NCI-H748 (cell line): ENCODE results near the gene RAB12.
A peak's percentile ranks its signal among the peaks of the same experiment; 100 is the strongest.
"Not testable (repeated sequence)": the region's sequence is repeated elsewhere in the genome, so short reads cannot be mapped to it uniquely, and the experiment has no call there.

Source experiments
- DNase-seq: peaks from one replicate; lab custom pipeline; 2025; ENCODE audit not compliant: unreplicated experiment; lab: John Stamatoyannopoulos, UW

Gene RAB12

DNA sequence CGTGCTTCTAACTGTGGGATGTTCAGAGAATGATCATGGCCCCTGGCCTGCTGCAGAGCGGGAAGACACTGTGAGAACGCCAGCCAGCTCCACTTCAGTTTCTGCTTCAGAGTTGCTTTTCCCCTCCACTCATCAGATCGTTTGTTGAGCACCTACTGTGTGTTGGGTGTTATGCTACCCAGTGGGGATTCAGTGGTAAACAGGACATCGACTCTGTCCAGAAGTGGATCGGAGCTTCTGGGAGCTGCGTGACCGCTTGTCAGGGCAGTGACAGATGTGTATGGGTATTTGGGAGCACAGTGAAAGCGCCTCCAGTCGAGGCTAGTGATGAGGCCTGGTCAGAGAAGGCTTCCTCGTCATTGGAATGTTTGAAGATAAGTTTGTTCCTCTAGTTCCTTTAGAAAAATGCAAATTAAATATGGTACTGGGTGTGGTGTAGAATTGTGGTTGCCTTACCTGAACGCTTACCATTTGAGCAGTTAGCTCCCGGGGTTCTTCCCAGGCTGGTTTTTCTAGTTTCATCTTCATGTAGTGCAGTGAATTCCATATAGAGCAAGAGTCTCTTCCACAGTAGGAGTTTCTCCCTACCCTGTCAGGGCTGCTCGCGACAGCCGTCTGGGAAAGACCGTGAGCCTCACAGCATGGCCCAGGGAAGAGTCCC lies 2.8 kb downstream of the RAB12 start:
- peak; percentile 26 for DNase-seq

DNA sequence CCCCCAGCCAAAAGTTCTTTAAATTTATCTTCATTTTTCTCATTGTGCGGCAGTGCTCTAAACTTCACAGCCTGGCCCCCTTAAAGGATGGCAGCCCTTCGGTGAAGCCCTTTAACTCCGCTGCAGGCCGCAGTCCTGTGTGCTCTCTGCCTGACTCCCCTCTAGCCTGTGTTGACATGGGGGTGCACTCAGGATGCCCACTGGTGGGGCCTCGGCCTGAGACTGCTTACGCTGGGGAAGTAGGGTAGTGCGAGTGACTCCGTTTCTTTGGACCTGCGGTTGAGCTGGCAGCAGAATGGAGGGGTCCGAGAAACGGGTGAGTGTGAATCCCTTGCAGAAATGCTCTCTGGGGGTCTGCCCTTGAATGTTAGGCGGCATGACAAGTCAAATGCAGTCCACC lies 5.6 kb downstream of the RAB12 start:
- no peak for DNase-seq

DNA sequence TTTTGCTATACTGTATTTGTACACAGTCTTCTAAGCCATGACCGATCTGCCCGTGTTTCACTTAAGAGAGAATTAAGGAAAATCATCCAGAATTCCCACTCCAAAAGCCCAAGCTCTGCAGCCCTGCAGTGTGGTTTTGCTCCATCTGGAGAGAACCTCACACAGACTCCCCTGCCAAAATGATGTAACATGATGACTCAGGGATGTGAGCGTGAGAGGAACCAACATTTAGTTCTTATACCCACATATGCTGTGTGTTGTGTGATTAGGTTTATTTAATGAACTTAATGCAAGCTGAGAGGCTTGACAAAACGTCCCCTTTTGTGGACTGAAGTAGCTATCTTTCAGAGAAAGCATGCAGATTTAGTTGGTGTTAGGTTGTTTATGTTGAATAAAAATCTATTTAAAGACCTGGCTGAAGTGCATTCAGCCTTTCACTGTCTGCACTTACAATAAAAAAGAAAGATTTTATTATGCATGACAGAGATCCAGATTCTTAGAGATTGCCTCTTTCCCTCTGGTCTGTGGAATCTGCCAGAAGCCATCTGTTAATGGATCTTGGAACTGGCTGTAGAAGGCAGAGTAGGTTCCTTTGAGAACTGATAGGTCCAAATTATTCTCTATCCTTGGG lies 6.3 kb downstream of the RAB12 start:
- DNase-seq: no peak

DNA sequence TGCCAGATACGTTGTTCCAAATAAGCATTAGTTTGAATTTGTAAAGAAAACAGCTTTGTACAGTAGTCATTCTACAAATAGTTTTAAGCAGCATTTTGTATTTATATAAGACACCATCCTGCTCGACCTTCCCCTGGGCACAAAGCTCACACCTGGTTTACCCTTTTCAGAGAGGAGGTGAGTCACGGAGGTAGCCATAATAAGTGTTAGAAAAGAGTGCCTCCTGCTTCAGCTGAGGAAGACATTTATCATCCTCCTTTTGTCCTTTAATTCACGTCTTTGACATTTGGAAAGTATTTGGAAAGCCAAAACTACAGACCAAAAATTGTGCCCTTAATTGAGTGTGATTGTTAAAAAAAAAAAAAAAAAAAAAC lies 6.8 kb downstream of the RAB12 start:
- DNase-seq: no peak

DNA sequence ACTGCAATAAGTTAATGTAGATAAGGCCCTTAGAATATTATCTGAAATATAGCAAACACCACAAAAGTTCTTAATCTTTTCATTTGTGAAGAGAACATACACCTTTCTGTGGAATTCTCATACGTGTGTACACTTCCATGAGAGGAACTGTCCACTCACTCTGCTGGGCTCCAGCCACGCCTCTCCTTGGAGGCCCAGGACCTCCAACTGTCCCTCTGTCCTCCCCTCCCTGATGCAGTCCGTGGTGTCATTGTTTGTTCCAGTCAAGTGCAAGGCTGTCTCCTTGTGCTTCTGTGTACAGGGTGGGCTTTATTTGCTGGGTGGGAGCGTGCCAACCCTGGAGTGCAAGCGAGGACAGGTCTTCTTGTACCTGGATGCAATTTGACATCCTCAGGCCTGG lies 8.7 kb downstream of the RAB12 start:
- no peak for DNase-seq

DNA sequence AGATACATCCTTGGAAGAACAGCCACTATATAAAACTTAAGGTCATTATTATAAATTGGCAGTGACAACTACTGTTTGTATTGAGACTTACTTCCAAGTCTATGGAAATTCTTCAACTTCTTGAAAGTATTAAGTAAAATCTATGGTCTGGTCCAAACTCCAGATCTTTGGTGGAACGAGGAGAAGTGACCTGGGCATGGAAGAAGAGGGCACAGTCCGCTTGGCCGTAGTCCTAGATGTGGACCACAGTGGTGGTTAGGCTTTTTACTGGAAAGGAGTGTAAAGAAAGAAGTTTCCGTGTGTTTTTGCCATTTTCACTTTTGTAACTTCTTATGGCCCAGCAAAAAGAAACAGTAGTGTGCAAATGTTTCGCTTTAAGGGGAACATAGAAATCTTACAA lies 9.8 kb downstream of the RAB12 start:
- DNase-seq: no peak

DNA sequence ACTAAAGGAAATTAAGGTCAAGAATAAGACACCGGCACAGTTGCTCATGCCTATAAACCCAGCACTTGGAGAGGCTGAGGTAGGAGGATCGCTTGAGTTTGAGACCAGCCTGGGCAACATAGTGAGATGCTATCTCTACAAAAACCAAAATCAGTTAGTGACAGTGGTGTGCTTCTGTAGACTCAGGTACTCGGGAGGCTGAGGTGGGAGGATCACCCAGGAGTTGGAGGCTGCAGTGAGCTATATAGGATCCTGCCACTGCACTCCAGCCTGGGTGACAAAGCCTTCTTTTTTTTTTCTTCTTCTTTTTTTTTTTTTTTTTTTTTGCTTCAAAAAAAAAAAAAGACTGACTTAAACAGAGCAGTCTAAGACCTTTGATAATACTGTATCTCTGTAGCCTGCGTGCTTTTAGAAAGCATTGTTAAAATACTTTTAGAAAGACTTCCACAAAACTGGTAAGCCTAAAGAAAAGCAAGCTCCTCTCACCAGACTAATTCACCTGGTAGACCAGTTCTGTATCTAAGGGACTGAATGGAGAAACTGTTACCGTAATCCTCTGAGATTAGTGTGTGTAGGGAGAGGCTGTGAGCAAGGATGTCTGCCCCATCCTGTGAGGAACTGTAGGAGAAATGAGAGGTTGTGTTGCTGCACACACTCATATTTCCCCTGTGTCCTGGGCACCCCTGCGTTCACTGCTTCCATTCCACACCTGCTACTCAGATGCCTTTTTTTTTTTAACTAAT lies 10.8 kb downstream of the RAB12 start:
- DNase-seq: no peak

DNA sequence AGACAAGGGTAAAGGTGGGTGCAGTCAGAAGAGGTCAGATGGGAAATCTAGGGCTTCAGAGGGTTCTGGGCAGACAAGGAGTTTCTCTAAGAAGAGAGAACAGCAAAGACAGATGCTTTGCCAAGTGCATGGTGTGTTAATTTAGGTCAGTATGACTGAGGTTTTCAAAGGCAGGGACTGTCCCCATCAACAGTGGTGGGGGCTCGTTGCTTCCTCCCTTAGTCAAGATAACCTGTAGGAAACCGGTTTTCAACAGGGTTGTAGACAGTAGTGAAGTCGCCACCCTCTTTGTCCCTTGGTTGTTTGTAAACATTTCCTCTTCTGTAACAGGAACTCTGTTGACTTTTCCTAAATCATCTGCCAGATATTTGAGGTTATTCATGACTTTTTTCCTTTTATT lies 11.6 kb downstream of the RAB12 start:
- DNase-seq: no peak

DNA sequence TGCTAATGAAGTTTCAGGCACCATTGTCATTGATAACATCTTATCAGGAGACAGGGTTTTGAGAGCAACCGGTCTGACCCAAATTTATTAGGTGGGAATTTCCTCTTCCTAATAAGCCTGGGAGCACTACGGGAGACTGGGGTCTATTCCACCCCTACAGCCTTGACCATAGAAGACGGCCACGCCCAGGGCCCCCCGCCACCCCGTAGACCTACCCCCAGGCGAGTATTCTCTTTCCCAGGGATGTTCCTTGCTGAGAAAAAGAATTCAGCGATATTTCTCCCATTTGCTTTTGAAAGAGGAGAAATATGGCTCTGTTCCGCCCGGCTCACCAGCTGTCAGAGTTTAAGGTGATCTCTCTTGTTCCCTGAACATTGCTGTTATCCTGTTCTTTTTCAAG lies 13.4 kb downstream of the RAB12 start:
- not testable (repeated sequence) for DNase-seq

DNA sequence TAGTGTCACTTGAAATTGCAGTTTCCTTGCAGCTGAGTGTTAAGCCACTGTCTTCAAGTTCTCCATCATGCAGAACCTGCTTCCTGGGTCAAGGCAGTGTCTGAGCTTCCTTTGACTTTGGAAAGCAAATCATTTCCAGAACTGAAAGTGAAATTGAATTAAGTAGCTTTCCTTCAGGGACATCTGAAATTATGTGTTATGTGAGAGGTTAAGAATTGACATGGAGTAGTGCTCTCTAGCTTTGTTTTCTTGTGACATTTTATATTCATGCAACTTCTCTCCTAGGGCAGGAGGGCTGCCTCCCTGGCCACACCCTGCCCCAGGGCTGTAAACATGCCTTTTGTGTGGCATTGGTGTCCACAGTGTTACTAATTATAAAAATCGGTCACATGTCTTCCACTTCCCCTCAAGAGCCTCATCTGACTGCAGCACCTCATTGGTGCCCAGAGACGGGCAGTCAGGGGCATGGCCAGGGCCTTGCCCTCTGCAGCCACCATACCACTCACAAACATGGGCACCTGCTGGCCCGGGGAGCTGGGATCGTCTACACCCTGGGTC lies 14.4 kb downstream of the RAB12 start:
- DNase-seq: peak; percentile 83

DNA sequence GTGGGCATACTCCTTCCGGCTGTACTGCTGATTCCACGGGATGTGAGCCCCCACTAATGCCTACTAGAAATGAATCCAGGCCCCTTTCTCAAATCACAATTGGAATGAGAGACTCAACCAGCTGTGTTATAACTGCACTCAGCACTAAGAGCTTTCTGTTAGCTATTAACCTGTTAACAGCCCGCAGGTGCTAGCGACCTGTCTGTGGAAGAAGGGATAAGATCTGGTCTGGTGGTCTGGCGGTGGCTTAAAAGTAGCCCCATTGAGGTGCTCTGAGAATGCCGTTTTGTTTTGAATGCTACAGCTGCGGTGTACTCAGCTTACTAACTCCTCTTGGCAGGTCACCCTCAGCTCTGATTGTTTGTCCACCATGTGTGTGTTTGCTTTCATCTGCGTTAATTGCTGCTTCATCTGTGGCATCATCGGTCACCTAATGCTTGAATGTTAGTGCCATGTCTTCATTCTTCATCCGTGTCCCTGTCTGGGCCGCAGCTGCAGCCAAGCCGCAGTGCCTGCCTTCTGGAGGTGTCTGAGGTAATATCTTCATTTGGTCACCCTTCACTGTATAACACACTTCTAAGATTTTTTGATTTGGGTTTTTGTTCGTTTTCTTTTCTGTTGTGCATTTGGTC lies 16.3 kb downstream of the RAB12 start:
- peak; percentile 94 for DNase-seq

DNA sequence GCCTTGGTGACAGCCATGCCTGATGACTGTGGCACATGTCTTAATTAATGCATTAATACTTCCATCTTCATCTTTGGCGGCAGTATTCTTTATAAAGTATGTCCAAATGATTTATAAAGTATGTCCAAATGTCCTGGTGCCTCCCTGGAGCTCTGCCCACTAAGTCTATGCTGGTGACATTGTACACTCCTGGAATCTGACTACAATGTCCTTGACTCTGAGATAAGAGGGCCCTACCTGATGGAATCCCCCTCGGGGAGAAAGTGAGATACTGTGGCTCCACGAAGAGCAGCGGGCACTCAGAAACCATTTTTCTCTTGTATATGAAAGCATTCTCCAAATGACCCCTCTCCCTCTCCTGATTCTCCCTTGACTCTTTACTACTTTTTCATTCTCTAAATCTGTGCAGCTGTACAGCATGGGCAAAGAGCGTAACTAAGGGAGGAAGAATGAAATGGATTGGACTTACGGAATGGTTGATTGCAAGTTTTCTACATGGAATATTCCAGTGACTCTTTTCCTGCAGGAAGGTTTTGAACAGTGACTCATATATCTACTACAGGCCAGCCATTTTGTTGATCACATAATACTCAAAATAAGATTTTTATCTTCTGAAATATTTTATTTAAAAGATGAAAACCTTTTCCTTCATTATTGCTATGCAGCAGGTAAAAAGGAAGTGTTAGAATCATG lies 17.3 kb downstream of the RAB12 start:
- DNase-seq: no peak

DNA sequence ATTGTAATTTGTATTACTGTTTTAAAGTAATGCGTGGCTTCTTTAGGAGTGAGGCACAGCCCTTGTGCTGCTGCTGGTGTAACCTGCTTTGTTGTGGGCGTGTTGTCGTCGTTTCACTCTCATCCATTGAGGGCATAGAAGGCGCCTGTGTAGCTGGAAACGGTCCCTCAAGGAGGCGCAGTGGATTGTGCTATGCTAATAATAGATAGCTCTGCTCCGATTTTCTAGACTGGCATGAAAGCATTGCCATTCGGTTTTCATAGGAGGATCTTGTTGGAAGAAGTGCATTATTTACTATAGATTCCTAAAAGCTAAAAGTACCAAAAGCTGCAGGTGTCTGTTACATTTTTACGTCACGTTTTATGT lies 17.9 kb downstream of the RAB12 start:
- DNase-seq: peak; percentile 10

DNA sequence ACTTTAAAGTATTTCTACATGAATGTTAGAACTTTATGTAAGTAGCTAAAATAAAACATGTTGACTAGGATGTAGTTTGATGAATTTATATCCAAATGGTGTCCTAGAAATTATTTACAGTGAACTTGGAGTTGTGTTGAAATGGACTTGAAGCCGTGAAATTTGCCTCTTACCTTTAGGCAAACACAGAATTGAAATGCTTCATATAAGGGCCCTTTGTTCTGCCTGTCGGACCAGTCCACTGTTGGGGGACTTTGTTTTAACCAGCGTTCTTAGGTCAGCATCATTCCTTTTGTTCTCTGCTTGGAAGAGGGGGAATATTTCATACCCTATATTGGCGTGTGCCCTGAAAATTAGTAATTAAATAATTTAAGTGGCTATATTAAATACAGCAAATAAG lies 18.3 kb downstream of the RAB12 start:
- no peak for DNase-seq

DNA sequence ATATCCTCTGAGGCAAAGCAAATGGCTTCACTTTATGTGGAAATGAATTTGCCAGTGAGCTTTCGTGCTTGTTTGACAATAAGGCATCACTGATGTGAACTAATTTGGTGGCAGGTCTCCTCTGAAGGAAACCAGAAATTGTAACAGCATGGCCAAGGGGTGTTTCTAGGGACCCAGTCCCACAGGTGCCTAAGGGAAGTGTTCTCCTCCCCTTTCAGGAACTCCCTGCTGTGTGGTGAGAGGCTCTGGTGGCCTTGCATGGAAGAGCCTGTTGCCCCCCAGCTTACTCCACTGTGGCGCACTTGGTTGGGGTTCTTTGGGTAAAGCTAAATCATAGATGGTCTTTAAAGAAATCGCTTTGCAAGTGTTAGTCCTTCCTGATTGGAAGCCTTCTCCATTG lies 20.4 kb downstream of the RAB12 start:
- DNase-seq: no peak

DNA sequence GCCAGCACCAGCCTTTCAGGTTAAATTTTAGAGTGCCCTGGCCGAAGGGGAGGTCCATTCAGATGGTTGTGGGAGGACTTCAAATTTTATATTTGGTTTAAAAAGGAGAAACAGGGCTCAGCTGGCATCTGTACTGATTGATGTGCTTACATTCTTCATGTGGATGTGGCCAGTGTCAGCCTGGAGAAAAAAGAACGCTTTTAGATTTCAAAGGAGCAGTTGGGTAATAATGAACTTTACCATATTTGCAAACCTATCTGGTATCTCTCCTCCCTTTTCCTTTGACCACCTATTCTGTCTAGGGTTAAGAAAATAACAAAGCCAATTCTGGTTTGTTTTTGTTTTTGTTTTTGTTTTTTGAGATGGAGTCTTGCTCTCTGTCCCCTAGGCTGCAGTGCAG lies 21.3 kb downstream of the RAB12 start:
- no peak for DNase-seq

DNA sequence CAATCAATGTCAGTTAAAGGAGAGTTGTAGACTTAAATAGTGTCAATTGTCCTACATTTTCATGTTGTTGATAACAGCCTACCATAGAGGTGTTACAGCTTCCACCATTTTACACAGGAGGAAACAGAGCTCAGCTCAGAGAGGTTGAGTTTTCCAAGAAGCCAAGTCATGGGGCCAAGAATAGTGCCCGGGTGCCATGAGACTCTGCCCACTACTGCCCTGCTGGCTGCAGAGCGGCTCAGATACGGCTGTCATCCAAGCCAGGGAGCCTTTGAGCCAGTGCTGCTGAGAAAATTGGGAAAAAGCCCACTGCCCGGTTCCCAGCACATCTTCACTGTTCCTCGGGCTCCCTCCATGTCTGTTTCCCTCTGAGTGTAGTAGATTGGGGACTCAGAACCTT lies 22.0 kb downstream of the RAB12 start:
- no peak for DNase-seq

DNA sequence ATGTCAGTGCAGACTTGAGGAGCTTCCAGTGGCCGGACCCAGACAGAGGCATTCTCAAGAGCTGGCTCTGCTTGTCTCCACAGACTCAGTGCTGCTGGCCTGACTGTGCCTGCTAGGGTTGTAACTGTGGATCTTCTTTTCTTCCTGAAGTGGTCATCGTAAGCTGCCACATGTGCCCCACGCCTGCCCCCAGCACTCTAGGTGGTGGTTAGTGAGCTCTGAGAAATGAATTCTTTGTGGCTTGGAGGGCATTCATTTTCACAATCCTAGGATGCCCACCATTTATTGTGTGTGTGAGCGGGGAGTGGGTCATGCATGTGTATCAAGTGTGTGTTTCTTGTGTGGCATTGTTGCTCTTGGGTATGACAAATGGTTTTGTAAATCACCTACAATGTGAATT lies 23.1 kb downstream of the RAB12 start:
- DNase-seq: no peak

DNA sequence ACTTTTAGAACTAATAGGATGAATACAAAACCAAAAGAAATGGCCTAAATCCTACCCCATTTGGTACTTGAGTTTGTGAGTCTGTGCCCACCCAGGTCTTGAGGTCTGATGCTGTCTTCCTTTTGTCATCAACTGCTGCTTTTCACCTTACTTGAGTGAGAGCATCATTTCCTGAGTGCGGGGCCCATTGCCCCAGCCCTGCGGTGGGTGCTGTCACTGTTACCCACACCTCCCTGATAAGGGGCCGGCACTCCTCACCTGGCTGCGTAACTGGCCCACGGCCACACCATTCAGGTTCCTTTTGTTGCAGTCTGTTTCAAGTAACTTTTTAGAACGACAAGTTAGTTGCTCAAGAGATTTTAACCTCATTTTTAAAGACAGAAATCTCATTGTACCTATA lies 25.3 kb downstream of the RAB12 start:
- no peak for DNase-seq

DNA sequence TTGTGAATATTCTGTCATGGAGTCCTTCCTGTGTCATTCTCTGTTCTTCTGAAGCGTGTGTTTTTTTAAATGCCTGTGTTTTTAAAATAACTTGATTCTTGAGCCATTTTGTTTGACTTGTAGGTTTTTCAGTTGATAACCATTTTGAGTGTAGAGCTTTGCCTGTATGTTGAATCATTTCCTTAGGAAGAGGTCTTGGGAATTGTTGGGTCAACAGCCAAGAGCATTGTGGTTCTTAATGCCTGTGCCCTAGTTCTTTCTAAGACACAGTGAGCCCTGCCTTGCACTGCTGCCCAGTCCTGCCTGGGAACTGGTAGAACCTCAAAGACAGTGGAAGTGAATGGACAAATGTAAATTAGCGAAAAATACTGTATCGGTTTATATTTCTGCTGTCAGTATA lies 25.9 kb downstream of the RAB12 start:
- DNase-seq: no peak

DNA sequence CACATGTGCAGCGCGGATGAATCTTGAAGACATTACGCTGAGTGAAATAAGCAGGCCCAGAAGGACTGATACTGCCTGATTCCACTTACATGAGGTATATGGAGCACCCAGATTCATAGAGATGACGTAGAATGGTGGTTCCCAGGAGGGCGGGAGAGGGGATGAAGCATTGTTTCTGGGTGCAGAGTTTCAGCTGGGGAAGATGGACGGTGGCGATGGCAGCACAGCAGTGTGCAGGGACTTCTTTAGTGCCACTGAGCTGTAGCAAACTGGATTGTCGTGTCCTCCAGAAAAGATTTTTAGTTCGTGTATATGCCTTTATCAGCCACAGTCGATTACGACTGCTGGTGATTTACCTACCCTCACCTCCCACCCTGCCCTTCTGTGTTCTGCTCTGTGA lies 30.5 kb downstream of the RAB12 start:
- DNase-seq: no peak
